SK-N-SH (cell line): ENCODE data around the gene EFCAB8. TPM values are rescaled to one million over a fixed set of nuclear protein-coding genes. Genes with fewer than 3 reads are reported as not detected.

Experiments
- CTCF ChIA-PET: fragments of 300-600, 350-600 bp; formaldehyde crosslinking; extraction: SDS; loops from one replicate; lab custom pipeline; 2021; lab: Yijun Ruan, JAX
- POLR2A ChIA-PET: fragments of 350-600 bp; sonication (Branson Sonifier 250); formaldehyde crosslinking; extraction: SDS; loops from one replicate; lab custom pipeline; 2020; ENCODE audit warnings: antibody characterized with exemption, inconsistent platforms; lab: Yijun Ruan, JAX
- DNase-seq: peaks from one replicate; pipeline ENCODE4 v3.0.0; 2012
- H2AFZ ChIP-seq: fragments of 200-600 bp; sonication (generic); 2 replicates; pipeline ENCODE4 v1.8.1; 2016; ENCODE audit warnings: antibody characterized with exemption, mild to moderate bottlenecking, low read depth
- H3F3A ChIP-seq: fragments of 200-600 bp; sonication (generic); replicated peaks from 2 replicates; pipeline ENCODE3; 2016; ENCODE audit warnings: antibody characterized with exemption, mild to moderate bottlenecking; ENCODE audit not compliant: insufficient read depth
- H3K27ac ChIP-seq, 2 experiments: fragments of 200-500 bp in 1 of 2; fragments of 200-600 bp in 1 of 2; sonication (Bioruptor generic) in 1 of 2; sonication (generic), shearing (Covaris generic) in 1 of 2; 2 replicates each; pipeline versions ENCODE4 v1.5.1 to v1.6.1; 2014 to 2016; ENCODE audit warnings: low read depth in 2 of 2, inconsistent platforms in 1 of 2, low read length in 1 of 2, mild to moderate bottlenecking in 1 of 2, mixed read lengths in 1 of 2
- H3K27me3 ChIP-seq: fragments of 200-600 bp; sonication (generic), shearing (Covaris generic); 2 replicates; pipeline ENCODE4 v1.6.1; 2016; ENCODE audit warnings: mixed run types; ENCODE audit not compliant: insufficient read depth
- H3K36me3 ChIP-seq, 2 experiments: fragments of 200-500 bp in 1 of 2; fragments of 200-600 bp in 1 of 2; sonication (Bioruptor generic) in 1 of 2; sonication (generic) in 1 of 2; replicated peaks in 1 of 2; 2 replicates each; pipeline versions ENCODE3 to v1.5.1; 2014 to 2016; ENCODE audit warnings: low read length in 1 of 2, mild to moderate bottlenecking in 1 of 2; ENCODE audit not compliant: insufficient read depth in 2 of 2, control insufficient read depth in 1 of 2
- H3K4me1 ChIP-seq, 2 experiments: fragments of 200-500 bp in 1 of 2; fragments of 200-600 bp in 1 of 2; sonication (Bioruptor generic) in 1 of 2; sonication (generic), shearing (Covaris generic) in 1 of 2; 2 replicates each; pipeline versions ENCODE4 v1.5.1 to v1.6.1; 2014 to 2016; ENCODE audit warnings: low read depth in 1 of 2, low read length in 1 of 2, mixed run types in 1 of 2; ENCODE audit not compliant: insufficient read depth in 2 of 2, control insufficient read depth in 1 of 2
- H3K4me2 ChIP-seq: fragments of 200-600 bp; sonication (generic), shearing (Covaris generic); 2 replicates; pipeline ENCODE4 v1.6.1; 2017; ENCODE audit warnings: mixed run types
- H3K4me3 ChIP-seq, 2 experiments: fragments of 200-500 bp in 1 of 2; fragments of 200-600 bp in 1 of 2; sonication (Bioruptor generic) in 1 of 2; sonication (generic), shearing (Covaris generic) in 1 of 2; 2 replicates each; pipeline versions ENCODE4 v1.5.1 to v1.8.1; 2014 to 2016; ENCODE audit warnings: low read depth in 2 of 2, inconsistent platforms in 1 of 2, low read length in 1 of 2, mild to moderate bottlenecking in 1 of 2, mixed read lengths in 1 of 2, moderate library complexity in 1 of 2
- H3K79me2 ChIP-seq: fragments of 200-600 bp; sonication (generic); 2 replicates; pipeline ENCODE4 v1.8.1; 2017; ENCODE audit warnings: mild to moderate bottlenecking; ENCODE audit not compliant: insufficient read depth
- H3K9ac ChIP-seq: fragments of 200-600 bp; sonication (generic); 2 replicates; pipeline ENCODE4 v1.6.1; 2017; ENCODE audit warnings: mixed run types
- H3K9me2 ChIP-seq: fragments of 200-600 bp; sonication (generic); 2 replicates; pipeline ENCODE4 v1.6.1; 2017; ENCODE audit warnings: mixed run types
- H3K9me3 ChIP-seq: fragments of 200-600 bp; sonication (generic); 2 replicates; pipeline ENCODE4 v1.6.1; 2017; ENCODE audit warnings: mixed run types, mild to moderate bottlenecking, moderate library complexity
- H4K20me1 ChIP-seq: fragments of 200-600 bp; sonication (generic); 2 replicates; pipeline ENCODE4 v1.6.1; 2017; ENCODE audit warnings: mild to moderate bottlenecking, mixed run types; ENCODE audit not compliant: insufficient read depth
- CTCF ChIP-seq: fragments of 200-600 bp; sonication (generic); IDR thresholded peaks from 2 replicates; pipeline ENCODE4 v1.6.1; 2017; ENCODE audit warnings: antibody characterized with exemption, mild to moderate bottlenecking, moderate library complexity
- EZH2phosphoT487 ChIP-seq: fragments of 200-600 bp; sonication (generic); IDR thresholded peaks from 2 replicates; pipeline ENCODE4 v1.6.1; 2017; ENCODE audit warnings: low read depth, mixed run types, mild to moderate bottlenecking, antibody characterized with exemption, moderate library complexity, borderline replicate concordance
- FOSL2 ChIP-seq: IDR thresholded peaks from 2 replicates; pipeline ENCODE4 v1.4.0; 2012; ENCODE audit warnings: low read depth, mild to moderate bottlenecking, moderate library complexity, borderline replicate concordance
- FOXJ3 ChIP-seq: sonication (generic); formaldehyde crosslinking; IDR thresholded peaks from 2 replicates; pipeline ENCODE4 v1.5.1; 2020; ENCODE audit warnings: mild to moderate bottlenecking, missing genetic modification reagents
- FOXM1 ChIP-seq: IDR thresholded peaks from 2 replicates; pipeline ENCODE4 v1.4.0; 2012; ENCODE audit warnings: low read depth, mild to moderate bottlenecking
- GATA2 ChIP-seq: sonication (generic); formaldehyde crosslinking; IDR thresholded peaks from 2 replicates; pipeline ENCODE4 v1.5.0; 2020; ENCODE audit warnings: mild to moderate bottlenecking, missing genetic modification reagents
- JUND ChIP-seq: IDR thresholded peaks from 2 replicates; pipeline ENCODE4 v1.4.0; 2012
- MEF2A ChIP-seq: IDR thresholded peaks from 2 replicates; pipeline ENCODE4 v1.4.0; 2012; ENCODE audit warnings: low read depth, borderline replicate concordance
- MXI1 ChIP-seq: IDR thresholded peaks from 2 replicates; pipeline ENCODE4 v1.6.1; 2012; ENCODE audit warnings: mild to moderate bottlenecking, low read depth, low read length, improper control_type of control experiment
- NFIC ChIP-seq: IDR thresholded peaks from 2 replicates; pipeline ENCODE4 v1.4.0; 2012; ENCODE audit warnings: borderline replicate concordance
- POLR2AphosphoS5 ChIP-seq: IDR thresholded peaks from 2 replicates; pipeline ENCODE4 v1.6.1; 2012; ENCODE audit warnings: low read depth, low read length
- RAD21 ChIP-seq: IDR thresholded peaks from 2 replicates; pipeline ENCODE4 v1.6.1; 2012; ENCODE audit warnings: mild to moderate bottlenecking, low read length
- RFX5 ChIP-seq: IDR thresholded peaks from 2 replicates; pipeline ENCODE4 v1.6.1; 2012; ENCODE audit warnings: mild to moderate bottlenecking, improper control_type of control experiment, low read length
- RXRA ChIP-seq: IDR thresholded peaks from 2 replicates; pipeline ENCODE4 v1.4.0; 2012; ENCODE audit warnings: low read depth, mild to moderate bottlenecking, borderline replicate concordance
- SIN3A ChIP-seq: IDR thresholded peaks from 2 replicates; pipeline ENCODE4 v1.6.1; 2012; ENCODE audit warnings: low read depth, mild to moderate bottlenecking, low read length, moderate library complexity, borderline replicate concordance
- TCF12 ChIP-seq: IDR thresholded peaks from 2 replicates; pipeline ENCODE4 v1.4.0; 2012
- USF1 ChIP-seq: IDR thresholded peaks from 2 replicates; pipeline ENCODE4 v1.4.0; 2012; ENCODE audit warnings: low read depth, borderline replicate concordance
- YY1 ChIP-seq: IDR thresholded peaks from 2 replicates; pipeline ENCODE4 v1.4.0; 2012; ENCODE audit warnings: low read depth, mild to moderate bottlenecking
- WGBS: methylation state at CpG from one replicate; pipeline ENCODE4 v1.1.6; 2017; ENCODE audit warnings: low lambda C conversion rate; 5-methylcytosine and 5-hydroxymethylcytosine counted together
- polyA plus RNA-seq, 3 experiments: library from polyadenylated mRNA; depleted of rRNA; stranded (reverse); fragments of >200 nt; gene quantifications; 2 replicates each; pipeline ENCODE4 v1.2.3, GENCODE V29; 2012
- TF ChIP-seq, protein P1 (sequence below): IDR thresholded peaks from 2 replicates; pipeline ENCODE4 v1.4.0; 2012; ENCODE audit warnings: low read depth, borderline replicate concordance

Gene EFCAB8
- polyA plus RNA-seq, 1 of the 3 experiments (the other 2 are of a cell fraction): not detected

GRCh38 chr20:32963176-32963575, 104.5 kb downstream of the EFCAB8 start (continued):
- TF ChIP-seq RFX5 (no peak), RXRA (no peak), NFIC (no peak), FOSL2 (no peak)

- no peak overlapping the region for H3K27ac ChIP-seq
- H3F3A ChIP-seq: no peaks in the 10 kb centered on the region
- H3K79me2 ChIP-seq: no peaks in the 10 kb centered on the region
- no peaks in the 10 kb centered on the region for H3K36me3 ChIP-seq
- no peak for DNase-seq
- TF ChIP-seq, protein P1, sequence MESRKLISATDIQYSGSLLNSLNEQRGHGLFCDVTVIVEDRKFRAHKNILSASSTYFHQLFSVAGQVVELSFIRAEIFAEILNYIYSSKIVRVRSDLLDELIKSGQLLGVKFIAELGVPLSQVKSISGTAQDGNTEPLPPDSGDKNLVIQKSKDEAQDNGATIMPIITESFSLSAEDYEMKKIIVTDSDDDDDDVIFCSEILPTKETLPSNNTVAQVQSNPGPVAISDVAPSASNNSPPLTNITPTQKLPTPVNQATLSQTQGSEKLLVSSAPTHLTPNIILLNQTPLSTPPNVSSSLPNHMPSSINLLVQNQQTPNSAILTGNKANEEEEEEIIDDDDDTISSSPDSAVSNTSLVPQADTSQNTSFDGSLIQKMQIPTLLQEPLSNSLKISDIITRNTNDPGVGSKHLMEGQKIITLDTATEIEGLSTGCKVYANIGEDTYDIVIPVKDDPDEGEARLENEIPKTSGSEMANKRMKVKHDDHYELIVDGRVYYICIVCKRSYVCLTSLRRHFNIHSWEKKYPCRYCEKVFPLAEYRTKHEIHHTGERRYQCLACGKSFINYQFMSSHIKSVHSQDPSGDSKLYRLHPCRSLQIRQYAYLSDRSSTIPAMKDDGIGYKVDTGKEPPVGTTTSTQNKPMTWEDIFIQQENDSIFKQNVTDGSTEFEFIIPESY: no peak
- no peak for TF ChIP-seq FOXJ3
- no peak for TF ChIP-seq USF1
- TF ChIP-seq RXRA: no peak
- no peaks in the 10 kb centered on the region for H3K4me1 ChIP-seq
- ChIA-PET CTCF (no interaction called here), POLR2A (no interaction called here)
- H3K9ac ChIP-seq: no peak overlapping the region
- peaks cover 39% of the 10 kb centered on the region for H3K27me3 ChIP-seq
- H4K20me1 ChIP-seq: no peaks in the 10 kb centered on the region
- H3K9me2 ChIP-seq: no peaks in the 10 kb centered on the region
- 19% methylated on average over 6 of the region's 6 CpGs for WGBS
- H3K9me3 ChIP-seq: no peaks in the 10 kb centered on the region
- H3K4me3 ChIP-seq: no peak overlapping the region
- H2AFZ ChIP-seq: no peak overlapping the region
- no peak overlapping the region for H3K4me2 ChIP-seq
Measured at GRCh38 chr20:32964575-32964974, 105.9 kb downstream of the EFCAB8 start.

DNA sequence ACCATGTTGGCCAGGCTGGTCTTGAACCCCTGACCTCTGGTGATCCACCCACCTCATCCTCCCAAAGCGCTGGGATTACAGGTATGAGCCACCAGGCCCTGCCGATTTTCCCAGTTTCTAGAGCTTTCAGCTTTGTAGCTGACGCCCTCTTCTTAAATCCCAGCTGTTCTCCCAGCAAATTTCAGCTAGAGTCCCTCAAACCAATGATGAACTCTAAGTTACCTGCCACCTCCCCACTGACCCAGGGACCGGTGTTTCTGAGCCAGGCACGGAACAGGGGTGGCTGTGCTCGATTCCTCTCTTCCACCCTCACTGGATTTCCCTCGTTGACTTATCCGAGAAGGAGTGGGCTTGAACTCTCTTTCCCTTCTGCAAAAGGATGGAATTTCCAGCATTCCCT, 106.4 kb downstream of the EFCAB8 start:
- POLR2A ChIA-PET: no interaction called here
- 40% methylated on average over 8 of the region's 8 CpGs for WGBS
- TF ChIP-seq MXI1 (no peak), SIN3A (no peak), MEF2A (no peak), TCF12 (no peak), POLR2AphosphoS5 (no peak), JUND (no peak), FOXM1 (no peak), RXRA (no peak), YY1 (no peak), CTCF (no peak), EZH2phosphoT487 (no peak), GATA2 (no peak), RAD21 (no peak), FOXJ3 (no peak)

More for the DNA sequence above, 106.4 kb downstream of the EFCAB8 start:
- no peaks in the 10 kb centered on the region for H3K9me3 ChIP-seq
- no peaks in the 10 kb centered on the region for H3K36me3 ChIP-seq
- H3K4me3 ChIP-seq: no peak overlapping the region
- H3K9me2 ChIP-seq: no peaks in the 10 kb centered on the region
- H3K27me3 ChIP-seq: peaks cover 39% of the 10 kb centered on the region
- no peak overlapping the region for H3K9ac ChIP-seq
- no peaks in the 10 kb centered on the region for H3K79me2 ChIP-seq
- H3K4me1 ChIP-seq: no peaks in the 10 kb centered on the region
- H3K4me2 ChIP-seq: no peak overlapping the region
- H3F3A ChIP-seq: no peaks in the 10 kb centered on the region
- CTCF ChIA-PET: no interaction called here
- H4K20me1 ChIP-seq: no peaks in the 10 kb centered on the region
- H3K27ac ChIP-seq: no peak overlapping the region
- no peak overlapping the region for H2AFZ ChIP-seq
- peak; percentile 8 for DNase-seq
